HepG2 (cell line): ENCODE data around the gene LTK. TPM values are rescaled to one million over a fixed set of nuclear protein-coding genes. Genes with fewer than 3 reads are reported as not detected.

ENCODE experiments used
- ASH2L ChIP-seq: fragments of 300-600, 200-600 bp; sonication (generic); IDR thresholded peaks from 2 replicates; pipeline ENCODE4 v1.7.0; 2017; ENCODE audit warnings: low read depth, mild to moderate bottlenecking, moderate library complexity, mixed read lengths, low read length; ENCODE audit not compliant: insufficient read length
- HES4 ChIP-seq: sonication (generic); formaldehyde crosslinking; IDR thresholded peaks from 2 replicates; pipeline ENCODE4 v1.9.0; 2021; ENCODE audit warnings: mild to moderate bottlenecking, missing genetic modification reagents, borderline replicate concordance
- IKZF1 ChIP-seq: fragments of 450-650 bp; IDR thresholded peaks from 2 replicates; pipeline ENCODE4 v1.7.1; 2016
- MTA3 ChIP-seq: sonication (generic); formaldehyde crosslinking; IDR thresholded peaks from 2 replicates; pipeline ENCODE4 v1.4.0; 2020; ENCODE audit warnings: missing genetic modification reagents
- XRCC5 ChIP-seq: fragments of 200-400 bp; formaldehyde crosslinking; optimal IDR thresholded peaks from 2 replicates; pipeline ENCODE3; 2017; ENCODE audit warnings: mild to moderate bottlenecking, low read length
- ZNF12 ChIP-seq: sonication (generic); formaldehyde crosslinking; IDR thresholded peaks from 2 replicates; pipeline ENCODE4 v1.5.0; 2020; ENCODE audit warnings: missing genetic modification reagents
- ZNF292 ChIP-seq: sonication (generic); formaldehyde crosslinking; IDR thresholded peaks from 2 replicates; pipeline ENCODE4 v1.8.1; 2022; ENCODE audit warnings: mild to moderate bottlenecking, low read depth, missing genetic modification reagents, borderline replicate concordance
- ZNF382 ChIP-seq: sonication (generic); formaldehyde crosslinking; IDR thresholded peaks from 2 replicates; pipeline ENCODE4 v1.5.0; 2020; ENCODE audit warnings: missing genetic modification reagents, mild to moderate bottlenecking, borderline replicate concordance
- ZNF546 ChIP-seq: sonication (generic); formaldehyde crosslinking; conservative IDR thresholded peaks from 2 replicates; pipeline ENCODE4 v1.8.1; 2023; ENCODE audit warnings: mild to moderate bottlenecking, missing genetic modification reagents
- ZNF7 ChIP-seq: IDR thresholded peaks from 2 replicates; pipeline ENCODE4 v1.6.1; 2016; ENCODE audit warnings: missing biosample characterization, missing genetic modification reagents
- ZNF839 ChIP-seq: sonication (generic); formaldehyde crosslinking; IDR thresholded peaks from 2 replicates; pipeline ENCODE4 v1.4.0; 2020; ENCODE audit warnings: missing genetic modification reagents, mild to moderate bottlenecking, borderline replicate concordance
- ZSCAN20 ChIP-seq: sonication (generic); formaldehyde crosslinking; IDR thresholded peaks from 2 replicates; pipeline ENCODE4 v1.4.0; 2020; ENCODE audit warnings: missing genetic modification reagents, mild to moderate bottlenecking, borderline replicate concordance
- polyA plus RNA-seq, 8 experiments: library from polyadenylated mRNA; depleted of rRNA in 3 of 8; stranded (reverse) in 7 of 8; unstranded in 1 of 8; fragments of >200 nt; fragmentation: Illumina TruSeq in 4 of 8; extraction: Trizol in 4 of 8; gene quantifications; 2 replicates each; pipeline versions ENCODE4 v1.2.1 to v1.2.3, GENCODE V29; 2011 to 2016; ENCODE audit warnings: low read depth in 4 of 8, missing spikeins in 1 of 8, mixed read lengths in 1 of 8; ENCODE audit not compliant: insufficient read depth in 1 of 8
- total RNA-seq, 5 experiments: library from RNA; depleted of rRNA; stranded (reverse); fragments of >200 nt; fragmentation: Illumina TruSeq; extraction: Trizol; gene quantifications; 2 replicates each; pipeline ENCODE4 v1.2.3, GENCODE V29; 2016; ENCODE audit warnings: low read depth in 1 of 5
- TF ChIP-seq, protein P1 (sequence below): sonication (generic); formaldehyde crosslinking; IDR thresholded peaks from 2 replicates; pipeline ENCODE4 v1.4.0; 2020; ENCODE audit warnings: missing genetic modification reagents
- TF ChIP-seq, protein P2 (sequence below): IDR thresholded peaks from 2 replicates; pipeline ENCODE4 v1.6.1; 2016; ENCODE audit warnings: missing compliant biosample characterization, missing genetic modification reagents, borderline replicate concordance
- TF ChIP-seq, protein P3 (sequence below), 2 experiments: sonication (generic) in 1 of 2; formaldehyde crosslinking in 1 of 2; IDR thresholded peaks; 2 replicates each; pipeline versions ENCODE4 v1.5.1 to v1.6.1; 2011 to 2020; ENCODE audit warnings: borderline replicate concordance in 1 of 2, low read depth in 1 of 2, low read length in 1 of 2, mild to moderate bottlenecking in 1 of 2, missing genetic modification reagents in 1 of 2, moderate library complexity in 1 of 2
- TF ChIP-seq, protein P4 (sequence below): sonication (generic); formaldehyde crosslinking; conservative IDR thresholded peaks from 2 replicates; pipeline ENCODE4 v1.4.0; 2020; ENCODE audit warnings: missing genetic modification reagents
- TF ChIP-seq, protein P5 (sequence below): sonication (generic); formaldehyde crosslinking; IDR thresholded peaks from 2 replicates; pipeline ENCODE4 v1.4.0; 2020; ENCODE audit warnings: mild to moderate bottlenecking, missing genetic modification reagents

LTK gene
- total and polyA plus RNA-seq, 2 of the 13 experiments (the other 11 are each of a cell fraction or from before 2014, with no cell fraction given): 0.01 TPM; not detected in 1

DNA sequence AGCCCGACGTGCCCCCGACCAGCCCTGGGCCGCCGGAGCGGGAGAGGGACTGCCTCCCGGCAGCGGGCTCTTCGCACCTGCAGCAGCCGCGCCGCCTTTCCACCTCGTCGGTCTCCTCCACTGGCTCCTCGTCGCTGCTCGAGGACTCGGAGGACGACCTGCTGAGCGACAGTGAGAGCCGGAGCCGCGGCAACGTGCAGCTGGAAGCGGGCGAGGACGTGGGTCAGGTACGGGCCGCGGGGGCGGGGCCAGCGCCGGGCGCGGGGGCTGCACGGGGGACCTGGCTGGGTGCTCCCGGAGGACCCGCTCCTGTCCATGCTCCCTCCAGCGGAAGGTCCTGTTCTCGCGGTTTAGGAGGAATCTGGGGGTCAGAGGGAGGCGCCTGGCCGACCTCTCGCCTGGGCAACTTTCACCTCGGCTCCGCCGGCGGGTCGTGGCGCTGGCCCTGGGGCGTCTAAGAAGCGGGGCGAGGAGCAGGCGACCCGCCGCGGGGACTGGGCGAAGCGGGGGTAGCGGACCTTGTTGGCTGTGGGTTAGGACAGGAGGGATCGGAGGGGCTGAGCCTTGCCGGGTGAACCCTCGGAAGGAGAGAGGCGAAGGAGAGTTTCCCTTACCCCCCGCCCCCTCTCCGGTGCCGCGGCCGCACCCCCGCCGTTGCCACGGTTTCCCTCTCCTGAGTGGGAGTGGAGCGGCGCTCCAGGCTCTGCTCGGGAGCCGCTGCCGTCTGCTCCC is 19.3 kb downstream of the LTK start (continued):
- TF ChIP-seq, protein P1, sequence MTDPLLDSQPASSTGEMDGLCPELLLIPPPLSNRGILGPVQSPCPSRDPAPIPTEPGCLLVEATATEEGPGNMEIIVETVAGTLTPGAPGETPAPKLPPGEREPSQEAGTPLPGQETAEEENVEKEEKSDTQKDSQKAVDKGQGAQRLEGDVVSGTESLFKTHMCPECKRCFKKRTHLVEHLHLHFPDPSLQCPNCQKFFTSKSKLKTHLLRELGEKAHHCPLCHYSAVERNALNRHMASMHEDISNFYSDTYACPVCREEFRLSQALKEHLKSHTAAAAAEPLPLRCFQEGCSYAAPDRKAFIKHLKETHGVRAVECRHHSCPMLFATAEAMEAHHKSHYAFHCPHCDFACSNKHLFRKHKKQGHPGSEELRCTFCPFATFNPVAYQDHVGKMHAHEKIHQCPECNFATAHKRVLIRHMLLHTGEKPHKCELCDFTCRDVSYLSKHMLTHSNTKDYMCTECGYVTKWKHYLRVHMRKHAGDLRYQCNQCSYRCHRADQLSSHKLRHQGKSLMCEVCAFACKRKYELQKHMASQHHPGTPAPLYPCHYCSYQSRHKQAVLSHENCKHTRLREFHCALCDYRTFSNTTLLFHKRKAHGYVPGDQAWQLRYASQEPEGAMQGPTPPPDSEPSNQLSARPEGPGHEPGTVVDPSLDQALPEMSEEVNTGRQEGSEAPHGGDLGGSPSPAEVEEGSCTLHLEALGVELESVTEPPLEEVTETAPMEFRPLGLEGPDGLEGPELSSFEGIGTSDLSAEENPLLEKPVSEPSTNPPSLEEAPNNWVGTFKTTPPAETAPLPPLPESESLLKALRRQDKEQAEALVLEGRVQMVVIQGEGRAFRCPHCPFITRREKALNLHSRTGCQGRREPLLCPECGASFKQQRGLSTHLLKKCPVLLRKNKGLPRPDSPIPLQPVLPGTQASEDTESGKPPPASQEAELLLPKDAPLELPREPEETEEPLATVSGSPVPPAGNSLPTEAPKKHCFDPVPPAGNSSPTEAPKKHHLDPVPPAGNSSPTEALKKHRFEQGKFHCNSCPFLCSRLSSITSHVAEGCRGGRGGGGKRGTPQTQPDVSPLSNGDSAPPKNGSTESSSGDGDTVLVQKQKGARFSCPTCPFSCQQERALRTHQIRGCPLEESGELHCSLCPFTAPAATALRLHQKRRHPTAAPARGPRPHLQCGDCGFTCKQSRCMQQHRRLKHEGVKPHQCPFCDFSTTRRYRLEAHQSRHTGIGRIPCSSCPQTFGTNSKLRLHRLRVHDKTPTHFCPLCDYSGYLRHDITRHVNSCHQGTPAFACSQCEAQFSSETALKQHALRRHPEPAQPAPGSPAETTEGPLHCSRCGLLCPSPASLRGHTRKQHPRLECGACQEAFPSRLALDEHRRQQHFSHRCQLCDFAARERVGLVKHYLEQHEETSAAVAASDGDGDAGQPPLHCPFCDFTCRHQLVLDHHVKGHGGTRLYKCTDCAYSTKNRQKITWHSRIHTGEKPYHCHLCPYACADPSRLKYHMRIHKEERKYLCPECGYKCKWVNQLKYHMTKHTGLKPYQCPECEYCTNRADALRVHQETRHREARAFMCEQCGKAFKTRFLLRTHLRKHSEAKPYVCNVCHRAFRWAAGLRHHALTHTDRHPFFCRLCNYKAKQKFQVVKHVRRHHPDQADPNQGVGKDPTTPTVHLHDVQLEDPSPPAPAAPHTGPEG (CRISPR knock-in tag): 0 out of 2 replicates have a peak, but pooled peaks have one; percentile 22
- TF ChIP-seq ASH2L: no peak
- 0 out of 2 replicates have a peak, but pooled peaks have one; percentile 18 for TF ChIP-seq HES4
- TF ChIP-seq, protein P2, sequence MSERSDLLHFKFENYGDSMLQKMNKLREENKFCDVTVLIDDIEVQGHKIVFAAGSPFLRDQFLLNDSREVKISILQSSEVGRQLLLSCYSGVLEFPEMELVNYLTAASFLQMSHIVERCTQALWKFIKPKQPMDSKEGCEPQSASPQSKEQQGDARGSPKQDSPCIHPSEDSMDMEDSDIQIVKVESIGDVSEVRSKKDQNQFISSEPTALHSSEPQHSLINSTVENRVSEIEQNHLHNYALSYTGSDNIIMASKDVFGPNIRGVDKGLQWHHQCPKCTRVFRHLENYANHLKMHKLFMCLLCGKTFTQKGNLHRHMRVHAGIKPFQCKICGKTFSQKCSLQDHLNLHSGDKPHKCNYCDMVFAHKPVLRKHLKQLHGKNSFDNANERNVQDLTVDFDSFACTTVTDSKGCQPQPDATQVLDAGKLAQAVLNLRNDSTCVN: 0 out of 2 replicates have a peak, but pooled peaks have one; percentile 20
- no peak for TF ChIP-seq ZNF12 (CRISPR knock-in tag)
- TF ChIP-seq, protein P3, sequence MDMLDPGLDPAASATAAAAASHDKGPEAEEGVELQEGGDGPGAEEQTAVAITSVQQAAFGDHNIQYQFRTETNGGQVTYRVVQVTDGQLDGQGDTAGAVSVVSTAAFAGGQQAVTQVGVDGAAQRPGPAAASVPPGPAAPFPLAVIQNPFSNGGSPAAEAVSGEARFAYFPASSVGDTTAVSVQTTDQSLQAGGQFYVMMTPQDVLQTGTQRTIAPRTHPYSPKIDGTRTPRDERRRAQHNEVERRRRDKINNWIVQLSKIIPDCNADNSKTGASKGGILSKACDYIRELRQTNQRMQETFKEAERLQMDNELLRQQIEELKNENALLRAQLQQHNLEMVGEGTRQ (IDR thresholded peaks at IDR 0.05; ENCODE audit: low read depth, low read length): no peak
- TF ChIP-seq, protein P3 (CRISPR knock-in tag; IDR thresholded peaks at IDR 0.05; ENCODE audit: borderline replicate concordance): no peak
- TF ChIP-seq ZNF382 (CRISPR knock-in tag): no peak
- TF ChIP-seq ZNF292 (CRISPR knock-in tag): no peak
- no peak for TF ChIP-seq XRCC5
- TF ChIP-seq ZNF7 (CRISPR knock-in tag): no peak
- TF ChIP-seq MTA3: no peak
- peak; percentile 15; the same call in 1 of the 2 replicates for TF ChIP-seq ZNF839 (CRISPR knock-in tag)
- no peak for TF ChIP-seq IKZF1
- no peak for TF ChIP-seq ZNF546 (CRISPR knock-in tag)
- TF ChIP-seq, protein P4, sequence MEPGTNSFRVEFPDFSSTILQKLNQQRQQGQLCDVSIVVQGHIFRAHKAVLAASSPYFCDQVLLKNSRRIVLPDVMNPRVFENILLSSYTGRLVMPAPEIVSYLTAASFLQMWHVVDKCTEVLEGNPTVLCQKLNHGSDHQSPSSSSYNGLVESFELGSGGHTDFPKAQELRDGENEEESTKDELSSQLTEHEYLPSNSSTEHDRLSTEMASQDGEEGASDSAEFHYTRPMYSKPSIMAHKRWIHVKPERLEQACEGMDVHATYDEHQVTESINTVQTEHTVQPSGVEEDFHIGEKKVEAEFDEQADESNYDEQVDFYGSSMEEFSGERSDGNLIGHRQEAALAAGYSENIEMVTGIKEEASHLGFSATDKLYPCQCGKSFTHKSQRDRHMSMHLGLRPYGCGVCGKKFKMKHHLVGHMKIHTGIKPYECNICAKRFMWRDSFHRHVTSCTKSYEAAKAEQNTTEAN (CRISPR knock-in tag): no peak
- TF ChIP-seq ZSCAN20 (CRISPR knock-in tag): no peak
- TF ChIP-seq, protein P5, sequence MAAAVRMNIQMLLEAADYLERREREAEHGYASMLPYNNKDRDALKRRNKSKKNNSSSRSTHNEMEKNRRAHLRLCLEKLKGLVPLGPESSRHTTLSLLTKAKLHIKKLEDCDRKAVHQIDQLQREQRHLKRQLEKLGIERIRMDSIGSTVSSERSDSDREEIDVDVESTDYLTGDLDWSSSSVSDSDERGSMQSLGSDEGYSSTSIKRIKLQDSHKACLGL: no peak; the same call in none of the 2 replicates
